H1 (cell line): Measurements from ENCODE around the gene SPEF2. TPM values are rescaled to one million over a fixed set of nuclear protein-coding genes. Genes with fewer than 3 reads are reported as not detected.

ENCODE experiments used
- ASH2L ChIP-seq: fragments of 200-600, 300-600 bp; sonication (generic); IDR thresholded peaks from one replicate; pipeline ENCODE4 v1.7.1; 2017; ENCODE audit warnings: low read length
- BACH1 ChIP-seq: IDR thresholded peaks from 2 replicates; pipeline ENCODE4 v1.6.1; 2012; ENCODE audit warnings: low read length, improper control_type of control experiment
- CREB1 ChIP-seq: IDR thresholded peaks from 2 replicates; pipeline ENCODE4 v1.6.1; 2012; ENCODE audit warnings: inconsistent platforms
- CTBP2 ChIP-seq: IDR thresholded peaks from 2 replicates; pipeline ENCODE4 v1.7.0; 2011; ENCODE audit warnings: borderline replicate concordance, mild to moderate bottlenecking, moderate library complexity, mixed read lengths, low read length; ENCODE audit not compliant: insufficient read depth, insufficient read length
- POLR2AphosphoS5 ChIP-seq: IDR thresholded peaks from 2 replicates; pipeline ENCODE4 v1.6.1; 2011; ENCODE audit warnings: low read depth, low read length
- SUZ12 ChIP-seq: fragments of 200-600 bp; sonication (generic); IDR thresholded peaks from 2 replicates; pipeline ENCODE4 v1.6.1; 2012; ENCODE audit warnings: mild to moderate bottlenecking, inconsistent platforms, low read length, moderate library complexity, mixed read lengths
- polyA plus RNA-seq, 7 experiments: library from polyadenylated mRNA; depleted of rRNA in 3 of 7; stranded (reverse) in 5 of 7; unstranded in 2 of 7; fragments of >200 nt in 5 of 7; fragments of 200-250 nt in 2 of 7; gene quantifications; 1 replicate in 5 of 7; 2 replicates in 1 of 7; 4 replicates in 1 of 7; pipeline versions ENCODE4 v1.2.1 to v1.2.3, GENCODE V29; 2011 to 2013; ENCODE audit warnings: missing spikeins in 2 of 7, mixed read lengths in 2 of 7
- total RNA-seq: library from RNA; stranded (reverse); fragmentation: NEBNext Ultra II Directional; extraction: Animal tissue kit (Norgen Biotek cat#: 25700); gene quantifications from 2 replicates; pipeline ENCODE4 v1.2.1, GENCODE V29; 2021
- TF ChIP-seq, protein P1 (sequence below), 3 experiments: IDR thresholded peaks; 1 replicate in 2 of 3; 2 replicates in 1 of 3; pipeline versions ENCODE4 v1.5.1 to v1.6.1; 2011; ENCODE audit warnings: low read length in 3 of 3, mild to moderate bottlenecking in 3 of 3, inconsistent platforms in 2 of 3, low read depth in 1 of 3, moderate library complexity in 1 of 3; ENCODE audit not compliant: insufficient read depth in 1 of 3; ENCODE audit errors: control extremely low read depth in 1 of 3

The SPEF2 gene
- total and polyA plus RNA-seq, 2 of the 8 experiments (the other 6 are each of a cell fraction or from before 2014, with no cell fraction given) = 0.14 to 0.73 TPM

DNA sequence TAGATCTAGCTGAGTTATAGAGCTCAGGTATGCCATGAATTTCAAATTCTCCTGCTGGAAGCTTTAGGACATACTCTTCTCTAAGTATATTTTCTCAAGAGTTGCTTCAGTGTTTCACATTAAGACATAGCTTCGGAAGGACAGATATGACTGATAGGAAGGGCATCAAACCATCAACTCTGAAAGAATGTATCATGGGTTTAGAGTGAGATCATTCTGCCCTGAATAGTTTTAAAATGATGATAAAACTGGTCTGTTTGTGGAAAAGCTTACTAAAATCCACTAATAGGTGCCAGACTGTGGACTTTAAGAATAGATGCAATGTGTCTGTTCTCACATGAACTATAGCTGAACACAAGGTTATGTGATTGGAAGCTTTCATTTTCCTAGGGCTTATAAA, 8.4 kb downstream of the SPEF2 start (continued):
- TF ChIP-seq, protein P1, sequence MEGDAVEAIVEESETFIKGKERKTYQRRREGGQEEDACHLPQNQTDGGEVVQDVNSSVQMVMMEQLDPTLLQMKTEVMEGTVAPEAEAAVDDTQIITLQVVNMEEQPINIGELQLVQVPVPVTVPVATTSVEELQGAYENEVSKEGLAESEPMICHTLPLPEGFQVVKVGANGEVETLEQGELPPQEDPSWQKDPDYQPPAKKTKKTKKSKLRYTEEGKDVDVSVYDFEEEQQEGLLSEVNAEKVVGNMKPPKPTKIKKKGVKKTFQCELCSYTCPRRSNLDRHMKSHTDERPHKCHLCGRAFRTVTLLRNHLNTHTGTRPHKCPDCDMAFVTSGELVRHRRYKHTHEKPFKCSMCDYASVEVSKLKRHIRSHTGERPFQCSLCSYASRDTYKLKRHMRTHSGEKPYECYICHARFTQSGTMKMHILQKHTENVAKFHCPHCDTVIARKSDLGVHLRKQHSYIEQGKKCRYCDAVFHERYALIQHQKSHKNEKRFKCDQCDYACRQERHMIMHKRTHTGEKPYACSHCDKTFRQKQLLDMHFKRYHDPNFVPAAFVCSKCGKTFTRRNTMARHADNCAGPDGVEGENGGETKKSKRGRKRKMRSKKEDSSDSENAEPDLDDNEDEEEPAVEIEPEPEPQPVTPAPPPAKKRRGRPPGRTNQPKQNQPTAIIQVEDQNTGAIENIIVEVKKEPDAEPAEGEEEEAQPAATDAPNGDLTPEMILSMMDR (IDR thresholded peaks at IDR 0.05; ENCODE audit: control extremely low read depth in 1 of 3, insufficient read depth in 1 of 3, low read depth in 1 of 3, low read length in 3 of 3) = no peak
- TF ChIP-seq POLR2AphosphoS5 = no peak
- no peak for TF ChIP-seq CREB1
- TF ChIP-seq ASH2L = no peak
- TF ChIP-seq BACH1 = no peak
- TF ChIP-seq CTBP2 = no peak
- no peak for TF ChIP-seq SUZ12
